Natural killer cell treated with Interleukin-12 subunit alpha and Interleukin-12 subunit beta and Interleukin-15 and Interleukin-18, amount 100 ng/mL, for 72 hours (primary cell): ENCODE data around the gene KRTDAP. TPM values are rescaled to one million over a fixed set of nuclear protein-coding genes. Genes with fewer than 3 reads are reported as not detected.

ENCODE experiments used
- ATAC-seq, 2 donors: fragments of 150-1000 bp; cut with Tn5 transposase in 1 of 2; sonication (Bioruptor Pico), chemical (Tn5 transposase) in 1 of 2; 2 replicates each; pipeline ENCODE4 v1.10.0; 2021
- DNase-seq: peaks from one replicate; pipeline ENCODE4 v3.0.0; 2022; ENCODE audit warnings: low spot score
- H3K27ac Mint-ChIP-seq, 2 donors: 1 replicate in 1 of 2; 2 replicates in 1 of 2; pipeline ENCODE4 v1.8.0; 2022; ENCODE audit warnings: mixed read lengths in 2 of 2, mild to moderate bottlenecking in 1 of 2, moderate library complexity in 1 of 2
- H3K27me3 Mint-ChIP-seq, 2 donors: 1 replicate in 1 of 2; 2 replicates in 1 of 2; pipeline ENCODE4 v1.8.0; 2022; ENCODE audit warnings: mixed read lengths in 2 of 2
- H3K36me3 Mint-ChIP-seq: one replicate; pipeline ENCODE4 v1.8.0; 2022; ENCODE audit warnings: mixed read lengths
- H3K4me1 Mint-ChIP-seq, 2 donors: 1 replicate in 1 of 2; 2 replicates in 1 of 2; pipeline ENCODE4 v1.8.0; 2022; ENCODE audit warnings: low read depth in 2 of 2, mixed read lengths in 2 of 2, mild to moderate bottlenecking in 1 of 2
- H3K4me3 Mint-ChIP-seq: one replicate; pipeline ENCODE4 v1.8.0; 2022; ENCODE audit warnings: mixed read lengths
- H3K9me3 Mint-ChIP-seq: 2 replicates; pipeline ENCODE4 v1.8.0; 2022; ENCODE audit warnings: mixed read lengths
- total RNA-seq, 2 donors: library from RNA; stranded (reverse); gene quantifications; one replicate each; pipeline ENCODE4 v1.2.3, GENCODE V29; 2022

Gene KRTDAP
- total RNA-seq, 2 donors from 2014 or later = not detected

DNA sequence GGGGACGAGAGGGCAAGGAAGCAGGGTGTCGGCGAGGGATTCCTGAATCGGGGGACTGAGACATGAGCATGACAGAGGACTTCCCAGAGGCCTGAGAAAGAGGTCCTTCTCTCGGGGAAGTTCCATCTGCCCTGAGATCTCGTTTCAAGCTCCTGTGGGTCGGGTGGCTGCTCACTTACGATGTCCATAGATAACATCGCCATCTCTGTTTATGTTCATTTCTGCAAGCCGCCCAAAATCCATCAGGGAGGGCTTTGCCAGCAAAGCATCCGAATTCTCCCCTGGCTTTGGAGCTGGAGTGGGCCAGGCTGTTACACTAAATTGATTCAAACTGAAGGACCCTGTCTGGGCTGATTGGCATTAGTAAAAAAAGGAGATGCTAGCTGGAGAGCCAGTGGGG is 17.3 kb upstream of the KRTDAP start:
- ATAC-seq (no peak), DNase-seq (no peak)
- Mint-ChIP-seq H3K27ac (peak overlapping the region in 1 of 2 donors; percentile 6), H3K4me3 (no peak overlapping the region), H3K27me3 (peaks cover 0 to 3% of the 10 kb centered on the region in 2 donors), H3K4me1 (peaks cover 5 to 7% of the 10 kb centered on the region in 2 donors), H3K9me3 (no peaks in the 10 kb centered on the region), H3K36me3 (no peaks in the 10 kb centered on the region)

DNA sequence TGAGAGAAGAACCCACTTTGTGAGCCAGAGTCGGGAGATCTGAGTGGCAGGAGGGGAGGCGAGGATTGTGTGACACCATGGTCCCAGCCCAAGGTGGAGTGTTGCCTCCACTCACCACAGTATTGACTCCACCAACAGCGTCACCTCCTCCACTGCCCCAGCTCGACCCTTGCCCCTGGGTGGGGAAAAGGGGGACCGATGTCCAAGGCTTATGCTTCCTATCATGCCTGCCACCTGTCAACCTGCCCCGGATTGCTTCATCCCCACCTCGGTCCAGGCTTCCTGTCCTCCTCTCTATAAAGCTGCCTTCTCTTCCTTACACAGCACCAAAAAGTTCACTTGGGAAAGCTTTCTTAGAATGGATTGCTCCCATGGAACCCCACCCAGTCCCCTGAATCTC is 15.7 kb upstream of the KRTDAP start:
- Mint-ChIP-seq H3K4me1 (peaks cover 5 to 7% of the 10 kb centered on the region in 2 donors), H3K27me3 (peaks cover 0 to 3% of the 10 kb centered on the region in 2 donors), H3K9me3 (no peaks in the 10 kb centered on the region), H3K27ac (no peak overlapping the region), H3K36me3 (no peaks in the 10 kb centered on the region), H3K4me3 (no peak overlapping the region)
- DNase-seq (no peak), ATAC-seq (no peak)

DNA sequence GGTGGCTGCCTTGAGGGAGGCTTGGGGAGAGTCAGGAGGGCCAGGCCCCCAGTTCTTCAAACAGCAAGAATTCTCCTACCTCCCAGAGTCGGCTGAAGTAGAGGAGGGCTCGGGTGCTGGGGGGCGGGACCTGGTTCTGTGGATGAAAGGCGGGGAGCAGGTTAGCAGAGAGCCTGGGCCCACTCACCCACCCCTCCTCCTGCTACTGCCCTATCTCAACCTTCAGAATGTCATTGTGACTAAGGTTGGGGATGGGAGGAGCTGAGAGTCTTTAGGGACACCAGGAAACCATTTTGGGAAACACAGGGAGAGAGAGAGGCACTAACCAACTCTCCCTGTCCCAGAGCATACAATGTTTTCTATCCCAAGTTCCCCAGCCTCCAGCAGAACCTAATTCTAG is 12.5 kb upstream of the KRTDAP start:
- DNase-seq (no peak), ATAC-seq (no peak)
- H3K36me3 Mint-ChIP-seq = no peaks in the 10 kb centered on the region
- H3K9me3 Mint-ChIP-seq = no peaks in the 10 kb centered on the region
- peaks cover 0 to 3% of the 10 kb centered on the region in 2 donors for H3K27me3 Mint-ChIP-seq
- no peaks in the 10 kb centered on the region for H3K4me1 Mint-ChIP-seq
- no peak overlapping the region for H3K27ac Mint-ChIP-seq
- H3K4me3 Mint-ChIP-seq = no peak overlapping the region

DNA sequence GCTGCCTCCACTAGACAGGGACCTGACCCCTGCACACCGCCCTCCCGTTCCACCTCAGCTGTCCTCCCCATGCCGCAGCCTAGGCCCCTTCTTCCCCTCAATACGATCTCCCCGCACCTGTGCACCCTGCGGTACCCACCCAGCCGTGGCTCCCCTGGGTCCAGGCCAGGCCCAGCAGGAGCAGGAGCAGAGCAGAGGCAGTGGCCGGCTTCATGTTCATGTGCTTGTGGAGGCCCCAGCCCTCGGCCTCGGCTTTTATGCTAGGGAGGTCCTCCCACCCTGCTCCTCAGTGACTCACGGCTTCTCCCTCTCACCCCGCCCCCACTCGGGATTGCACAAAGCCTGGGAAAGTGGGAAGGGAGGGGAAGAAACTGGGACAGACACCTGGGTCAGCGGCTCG is 11.4 kb upstream of the KRTDAP start:
- DNase-seq (no peak), ATAC-seq (no peak)
- Mint-ChIP-seq H3K27ac (no peak overlapping the region), H3K27me3 (peaks cover 0 to 3% of the 10 kb centered on the region in 2 donors), H3K4me1 (no peaks in the 10 kb centered on the region), H3K9me3 (no peaks in the 10 kb centered on the region), H3K4me3 (no peak overlapping the region), H3K36me3 (no peaks in the 10 kb centered on the region)

DNA sequence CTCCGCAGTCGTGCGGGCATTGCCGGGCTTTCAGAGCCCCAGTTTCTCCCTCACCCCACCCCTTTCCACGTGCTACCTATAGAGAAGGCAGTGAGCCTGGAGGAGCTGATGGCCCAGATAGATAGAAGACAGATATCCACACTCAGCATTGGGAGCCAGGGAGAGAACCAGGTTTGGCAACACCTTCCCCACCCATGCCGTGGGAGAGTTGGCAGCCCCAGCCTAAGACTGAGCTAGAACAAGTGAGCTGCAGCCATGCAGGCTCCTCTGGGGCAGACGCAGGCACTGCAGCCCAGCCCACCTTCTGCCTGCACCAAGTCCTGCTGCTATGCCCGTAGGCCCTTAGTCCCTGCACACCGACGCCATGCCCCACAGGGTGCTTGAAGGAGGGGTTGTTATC is 10.3 kb upstream of the KRTDAP start:
- Mint-ChIP-seq H3K4me1 (peaks cover 0 to under 1% of the 10 kb centered on the region in 2 donors), H3K36me3 (no peaks in the 10 kb centered on the region), H3K27me3 (peaks cover 0 to 3% of the 10 kb centered on the region in 2 donors), H3K4me3 (no peak overlapping the region), H3K9me3 (no peaks in the 10 kb centered on the region), H3K27ac (no peak overlapping the region)
- ATAC-seq (no peak), DNase-seq (no peak)

DNA sequence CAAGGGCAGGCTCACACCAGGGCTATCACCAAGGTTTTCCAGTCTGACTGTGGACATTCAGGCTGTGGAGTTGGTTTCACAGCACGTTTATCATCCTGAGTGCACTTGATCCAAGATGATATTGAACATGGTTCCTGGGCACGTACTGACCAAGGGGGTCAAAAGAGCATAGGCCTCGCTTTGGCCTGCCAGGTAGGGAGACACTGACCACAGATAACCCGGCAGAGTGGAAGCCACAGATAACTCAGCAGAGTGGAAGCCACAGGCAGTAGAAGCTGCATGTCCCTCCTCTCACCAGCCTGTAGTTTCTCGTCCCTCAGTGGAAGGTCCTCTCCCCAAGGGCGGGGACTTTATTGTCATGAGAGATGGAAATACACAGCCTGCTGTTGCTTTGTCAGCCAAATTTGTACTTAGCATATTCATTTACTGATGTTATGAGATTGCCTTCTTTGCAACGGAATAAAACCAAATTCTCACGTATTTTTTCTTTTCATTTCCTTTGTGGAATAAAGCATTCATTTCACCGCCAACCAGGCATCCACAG is 8.8 kb upstream of the KRTDAP start:
- DNase-seq = no peak
- Mint-ChIP-seq H3K36me3 (no peaks in the 10 kb centered on the region), H3K4me3 (no peak overlapping the region), H3K9me3 (no peaks in the 10 kb centered on the region), H3K27me3 (no peaks in the 10 kb centered on the region), H3K27ac (no peak overlapping the region), H3K4me1 (peaks cover 0 to 9% of the 10 kb centered on the region in 2 donors)
- no peak for ATAC-seq

DNA sequence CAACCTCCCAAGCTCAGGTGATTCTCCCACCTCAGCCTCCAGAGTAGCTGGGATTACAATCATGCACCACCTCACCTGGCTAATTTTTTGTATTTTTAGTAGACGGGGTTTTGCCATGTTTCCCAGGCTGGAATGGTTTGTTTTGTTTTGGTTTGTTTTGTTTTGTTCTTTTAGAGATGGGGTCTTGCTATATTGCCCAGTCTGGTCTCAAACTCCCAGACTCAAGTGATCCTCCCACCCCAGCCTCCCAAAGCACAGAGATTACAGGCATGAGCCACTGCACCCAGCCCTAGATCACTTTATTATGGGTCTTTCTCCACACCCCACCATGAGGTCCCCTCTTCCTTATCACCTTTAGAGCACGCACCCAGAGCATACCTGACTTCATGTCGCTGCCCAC is 8.0 kb upstream of the KRTDAP start:
- no peak overlapping the region for H3K4me3 Mint-ChIP-seq
- H3K36me3 Mint-ChIP-seq = no peaks in the 10 kb centered on the region
- H3K27me3 Mint-ChIP-seq = no peaks in the 10 kb centered on the region

DNA sequence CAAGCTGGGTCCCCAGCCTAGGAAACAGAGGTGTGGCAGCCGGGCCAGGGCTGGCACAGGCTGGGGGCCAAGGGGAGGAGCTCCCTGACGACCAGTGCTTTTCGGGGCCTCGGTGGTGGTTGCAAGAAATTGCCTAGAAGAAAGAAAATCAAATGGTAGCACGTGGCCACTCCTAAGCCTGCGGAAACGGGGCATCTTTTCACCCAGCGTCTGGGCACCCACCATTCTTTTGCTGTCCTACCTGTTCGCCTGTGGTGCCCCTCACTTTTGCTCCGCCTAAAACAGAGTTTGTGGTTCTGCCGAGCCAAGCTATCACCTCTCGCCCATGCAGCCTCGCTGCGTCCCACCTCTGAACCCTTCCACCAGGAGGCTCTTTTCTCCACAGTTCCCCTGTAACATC is 7.1 kb upstream of the KRTDAP start:
- Mint-ChIP-seq H3K4me3 (no peak overlapping the region), H3K27ac (no peak overlapping the region), H3K9me3 (no peaks in the 10 kb centered on the region), H3K36me3 (no peaks in the 10 kb centered on the region), H3K4me1 (peaks cover 0 to 9% of the 10 kb centered on the region in 2 donors), H3K27me3 (no peaks in the 10 kb centered on the region)
- no peak for ATAC-seq
- DNase-seq = no peak

More for the DNA sequence above, 8.0 kb upstream of the KRTDAP start:
- DNase-seq (no peak), ATAC-seq (no peak)
- Mint-ChIP-seq H3K9me3 (no peaks in the 10 kb centered on the region), H3K4me1 (peaks cover 0 to 9% of the 10 kb centered on the region in 2 donors), H3K27ac (no peak overlapping the region)

DNA sequence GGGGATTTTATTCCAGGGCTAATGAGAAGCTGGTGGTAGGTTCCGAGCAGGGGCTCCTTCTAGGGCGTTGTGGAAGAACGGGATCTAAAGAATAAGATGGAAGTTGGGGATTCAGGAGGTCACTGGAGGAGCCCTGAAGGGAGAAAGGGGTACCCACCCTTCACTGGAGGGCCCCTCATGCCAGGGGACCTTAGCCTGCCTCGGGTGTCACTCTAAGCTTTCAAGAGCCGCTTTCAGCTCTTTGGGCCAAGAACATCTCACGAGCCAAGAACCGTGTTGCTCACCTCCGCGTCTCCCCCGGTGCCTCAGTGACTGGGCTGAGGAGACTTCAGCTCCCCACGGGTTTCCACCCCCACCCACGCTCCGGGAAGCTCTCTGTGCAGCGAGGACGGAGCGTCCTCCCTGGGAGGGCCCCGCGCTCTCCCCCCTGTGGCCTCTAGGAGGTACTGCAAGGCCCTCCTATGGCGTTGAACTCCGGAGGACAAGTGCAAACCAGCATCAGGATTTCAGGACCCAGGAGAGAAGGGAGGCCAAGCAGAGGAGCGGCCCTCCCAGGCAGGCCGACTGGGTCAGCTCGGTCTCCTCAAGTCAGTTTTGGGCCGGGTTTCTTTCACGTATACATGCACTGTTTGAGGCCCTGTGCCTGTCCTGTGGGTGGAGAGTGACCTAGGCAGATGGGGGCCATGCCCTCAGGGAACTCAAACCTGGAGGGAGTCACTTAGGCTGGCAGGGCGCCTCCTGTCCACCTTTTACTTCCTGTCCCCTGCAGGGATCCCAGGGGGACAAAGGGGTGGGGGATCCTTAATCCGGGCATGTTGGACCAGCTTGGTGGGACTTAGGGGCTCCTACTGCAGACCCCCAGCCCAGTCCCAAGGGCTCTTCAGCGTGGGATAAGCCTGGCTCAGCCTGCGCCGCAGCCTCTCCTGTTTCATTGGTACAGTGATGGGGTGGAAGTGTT is 5.1 kb upstream of the KRTDAP start:
- Mint-ChIP-seq H3K9me3 (no peaks in the 10 kb centered on the region), H3K36me3 (no peaks in the 10 kb centered on the region), H3K27ac (no peak overlapping the region), H3K27me3 (peaks cover 4 to 13% of the 10 kb centered on the region in 2 donors), H3K4me3 (no peak overlapping the region), H3K4me1 (peaks cover 0 to 9% of the 10 kb centered on the region in 2 donors)
- DNase-seq (peak; percentile 82), ATAC-seq (peak; percentile 82 to 91)

DNA sequence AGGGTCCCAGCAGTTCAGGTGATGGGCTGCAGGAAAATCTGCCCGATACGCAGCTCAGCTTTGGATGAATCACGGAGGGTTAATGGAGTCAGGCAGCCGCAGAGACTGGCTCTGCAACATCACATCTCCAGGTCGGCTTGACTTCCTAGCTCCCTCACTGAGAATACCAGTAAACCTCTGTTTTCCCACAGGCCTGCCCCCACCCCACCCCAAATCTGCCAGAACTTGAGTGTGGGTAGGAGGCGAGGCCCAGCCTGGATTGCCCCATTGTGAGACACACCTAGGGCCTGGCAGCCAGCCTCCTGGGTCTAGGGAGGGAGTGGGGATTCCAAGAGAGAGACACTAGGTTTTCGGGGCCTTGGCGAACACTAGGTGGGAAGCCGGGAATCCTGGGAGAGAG is 3.7 kb upstream of the KRTDAP start:
- DNase-seq (no peak), ATAC-seq (no peak)
- no peak overlapping the region for H3K27ac Mint-ChIP-seq
- no peaks in the 10 kb centered on the region for H3K36me3 Mint-ChIP-seq
- peaks cover 0 to 9% of the 10 kb centered on the region in 2 donors for H3K4me1 Mint-ChIP-seq
- peaks cover 4 to 14% of the 10 kb centered on the region in 2 donors for H3K27me3 Mint-ChIP-seq
- H3K9me3 Mint-ChIP-seq = no peaks in the 10 kb centered on the region
- H3K4me3 Mint-ChIP-seq = no peak overlapping the region

DNA sequence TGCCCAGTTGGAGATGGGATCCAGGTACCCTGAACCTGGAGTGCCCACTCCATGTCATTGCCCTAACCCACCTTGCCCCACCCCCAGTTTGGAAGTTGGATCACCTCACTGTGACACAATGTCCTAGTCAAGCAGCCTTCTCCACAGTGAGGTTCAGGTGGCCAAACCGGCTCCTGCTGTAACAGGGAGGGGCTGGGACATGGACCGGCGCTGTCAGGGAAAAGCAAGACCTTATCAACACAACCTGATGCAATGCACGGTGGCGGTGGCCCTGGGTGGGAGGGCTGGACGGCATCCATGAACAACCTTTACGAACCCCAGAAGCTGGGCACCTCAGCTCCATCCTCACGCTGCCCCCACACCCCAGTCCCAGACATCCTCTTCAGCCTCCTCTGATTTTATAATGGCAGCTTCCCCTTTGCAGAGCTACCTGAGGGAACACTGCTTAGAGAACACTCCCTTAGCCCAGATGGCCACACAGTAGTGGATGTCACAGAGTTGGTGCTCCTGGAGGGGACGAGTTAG is 1.6 kb upstream of the KRTDAP start:
- Mint-ChIP-seq H3K27ac (no peak overlapping the region), H3K4me1 (peaks cover 0 to 9% of the 10 kb centered on the region in 2 donors), H3K27me3 (peaks cover 12 to 24% of the 10 kb centered on the region in 2 donors), H3K9me3 (no peaks in the 10 kb centered on the region), H3K36me3 (no peaks in the 10 kb centered on the region), H3K4me3 (no peak overlapping the region)
- ATAC-seq = no peak
- no peak for DNase-seq

DNA sequence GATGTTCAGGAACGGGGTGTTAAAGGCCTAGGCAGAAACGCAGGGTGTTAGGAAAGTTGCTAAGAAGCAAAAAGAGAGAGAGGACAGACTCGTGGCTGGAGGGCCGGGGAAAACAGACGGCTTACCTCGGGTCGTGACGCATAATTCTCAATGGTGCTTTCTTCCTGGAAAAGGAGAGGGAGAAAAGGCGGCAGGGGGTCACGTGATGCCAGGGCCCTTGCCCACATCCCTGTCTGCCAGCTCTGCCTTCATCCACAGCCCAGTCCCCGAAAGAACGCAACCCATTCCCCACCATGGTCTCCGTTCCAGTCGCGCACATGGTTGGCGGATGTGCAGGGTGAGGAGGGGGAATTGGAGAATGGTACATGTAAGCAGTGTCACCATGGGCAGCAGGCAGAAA is 1.6 kb downstream of the KRTDAP start:
- H3K36me3 Mint-ChIP-seq = no peaks in the 10 kb centered on the region
- no peak overlapping the region for H3K4me3 Mint-ChIP-seq
- H3K9me3 Mint-ChIP-seq = no peaks in the 10 kb centered on the region
- ATAC-seq (no peak), DNase-seq (no peak)
- H3K4me1 Mint-ChIP-seq = peaks cover 0 to 5% of the 10 kb centered on the region in 2 donors
- peaks cover 21 to 37% of the 10 kb centered on the region in 2 donors for H3K27me3 Mint-ChIP-seq
- H3K27ac Mint-ChIP-seq = no peak overlapping the region

DNA sequence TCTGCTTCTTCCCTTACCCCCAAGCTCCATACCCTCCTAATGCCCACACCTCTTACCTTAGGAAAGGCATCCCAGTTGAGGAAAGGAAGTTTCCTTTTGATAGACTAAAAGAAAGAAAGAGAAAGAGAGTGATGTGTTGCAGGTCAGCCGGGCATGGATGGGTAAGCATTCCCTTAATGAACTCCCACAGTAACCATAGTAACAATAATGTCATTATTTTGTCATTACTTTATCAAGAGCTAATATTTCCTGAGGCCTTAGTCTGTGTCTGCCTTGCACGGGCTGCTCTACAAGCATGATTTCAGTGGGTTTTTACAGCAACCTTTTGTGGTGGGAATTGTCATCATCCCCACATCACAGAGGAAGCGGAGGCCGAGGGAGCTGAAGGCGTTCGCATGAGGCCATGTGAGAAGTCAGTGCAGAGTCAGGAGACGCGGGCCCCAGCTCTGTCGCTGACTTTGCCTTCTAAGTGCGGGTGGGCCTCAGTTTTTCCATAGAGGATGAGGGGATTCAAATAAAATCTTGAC is 2.5 kb downstream of the KRTDAP start:
- H3K27ac Mint-ChIP-seq = no peak overlapping the region
- H3K27me3 Mint-ChIP-seq = peaks cover 23 to 37% of the 10 kb centered on the region in 2 donors
- no peak for DNase-seq
- peaks cover 0 to 5% of the 10 kb centered on the region in 2 donors for H3K4me1 Mint-ChIP-seq
- H3K9me3 Mint-ChIP-seq = no peaks in the 10 kb centered on the region
- H3K4me3 Mint-ChIP-seq = no peak overlapping the region
- ATAC-seq = no peak
- H3K36me3 Mint-ChIP-seq = no peaks in the 10 kb centered on the region

DNA sequence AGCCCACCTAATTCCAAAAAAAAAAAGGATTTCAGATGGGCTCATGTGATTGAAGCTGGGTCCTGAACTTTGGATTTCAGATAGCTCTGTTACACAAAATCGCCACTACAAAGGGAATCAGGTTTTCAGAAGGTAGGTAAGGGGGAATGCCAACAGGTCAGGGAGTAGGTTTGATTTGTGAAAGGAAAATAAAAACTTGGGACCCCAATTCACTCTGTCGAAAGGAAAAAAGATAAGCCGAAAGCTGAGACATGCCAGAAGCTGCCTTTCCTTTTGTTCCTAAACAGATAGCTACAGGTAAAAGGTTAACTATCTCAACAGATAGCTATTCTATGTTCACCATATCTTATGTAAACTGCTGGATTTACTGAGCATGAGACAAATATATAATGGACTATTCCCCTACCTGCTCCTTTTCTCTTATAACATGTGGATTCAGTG is 4.0 kb downstream of the KRTDAP start:
- Mint-ChIP-seq H3K27me3 (peaks cover 22 to 33% of the 10 kb centered on the region in 2 donors), H3K36me3 (no peaks in the 10 kb centered on the region), H3K4me1 (peaks cover 0 to 5% of the 10 kb centered on the region in 2 donors), H3K27ac (no peak overlapping the region), H3K4me3 (no peak overlapping the region), H3K9me3 (no peaks in the 10 kb centered on the region)
- ATAC-seq (no peak), DNase-seq (no peak)
